Right ventricle myocardium superior (tissue), 1 donor: ENCODE data around the gene UFM1. TPM values are rescaled to one million over a fixed set of nuclear protein-coding genes. Genes with fewer than 3 reads are reported as not detected.
A peak's percentile ranks its signal among the peaks of the same experiment; 100 is the strongest.
"Not testable (repeated sequence)": the region's sequence is repeated elsewhere in the genome, so short reads cannot be mapped to it uniquely, and the experiment has no call there.

Experiments
- ATAC-seq: fragments of 200-7000 bp; cut with Tn5 transposase; one replicate; pipeline ENCODE4 v1.9.1; 2020; ENCODE audit warnings: mild to moderate bottlenecking; ENCODE audit not compliant: poor library complexity
- DNase-seq: peaks from one replicate; pipeline ENCODE4 v3.0.0-alpha.2; 2020
- intact Hi-C: fragments of 100-400 bp; cut with DNase I; formaldehyde crosslinking; loops from one replicate; pipeline ENCODE4 v1.11.2; 2022
- long read RNA-seq: library from polyadenylated mRNA; unstranded; transcript quantifications from one replicate; pipeline ENCODE4 v2.0.0, GENCODE V29; 2021
- total RNA-seq: library from RNA; stranded (reverse); fragmentation: NEBNext Ultra II Directional; extraction: Animal tissue kit (Norgen Biotek cat#: 25700); gene quantifications from one replicate; pipeline ENCODE4 v1.2.1, GENCODE V29; 2021
- donor health status: DM: no; HTN: yes; CAD: no; lungs with severe emphysema.

Gene UFM1
- total RNA-seq: 21.7 TPM
- long read RNA-seq, transcript UFM1-201 (6 exons, 3,138 nt): major isoform, 64 of 78 reads
- long read RNA-seq, partial matches to known transcripts: 2 of 78 reads
- long read RNA-seq, other reads (novel, unspliced or antisense): 12 of 78 reads

DNA sequence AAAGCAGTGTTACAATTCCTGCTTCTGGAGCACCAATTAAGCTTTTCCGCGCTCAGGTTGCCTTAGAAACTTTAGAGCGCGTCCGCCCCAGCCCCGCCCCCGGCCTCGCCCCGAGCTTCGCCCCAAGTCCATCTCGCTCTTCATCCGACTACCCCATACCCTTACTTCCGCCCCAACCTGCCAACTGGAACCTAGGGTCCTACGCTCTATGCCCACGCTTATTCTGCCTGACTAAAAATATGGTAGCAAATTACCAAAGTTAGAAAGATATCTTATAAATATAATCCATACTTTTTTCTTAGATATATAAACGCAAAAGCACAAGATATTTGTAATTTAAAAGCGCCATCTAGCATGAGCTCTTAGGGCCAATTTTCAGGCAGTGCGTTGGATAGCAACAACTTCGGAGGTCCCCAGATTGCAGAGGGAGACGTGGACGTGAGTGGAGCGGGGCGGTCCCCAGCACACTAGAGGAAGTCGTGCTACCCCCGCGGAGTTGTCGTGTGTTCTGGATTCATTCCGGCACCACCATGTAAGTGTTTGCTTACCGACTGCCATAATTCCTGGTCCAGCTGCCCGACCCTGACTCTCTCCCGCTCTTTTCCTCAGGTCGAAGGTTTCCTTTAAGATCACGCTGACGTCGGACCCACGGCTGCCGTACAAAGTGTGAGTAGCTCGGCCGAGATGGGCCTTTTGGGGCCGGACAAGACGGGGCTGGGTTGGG lies at the start of gene UFM1:
Gene UFM1, plus strand, starts transcription at position 462 of the 724 bp plus-strand sequence. Its CDS starts 69 bp downstream, at position 531.
- intact Hi-C loops: no loop called here
- DNase-seq (peak; percentile 94), ATAC-seq (peak; percentile 99)

DNA sequence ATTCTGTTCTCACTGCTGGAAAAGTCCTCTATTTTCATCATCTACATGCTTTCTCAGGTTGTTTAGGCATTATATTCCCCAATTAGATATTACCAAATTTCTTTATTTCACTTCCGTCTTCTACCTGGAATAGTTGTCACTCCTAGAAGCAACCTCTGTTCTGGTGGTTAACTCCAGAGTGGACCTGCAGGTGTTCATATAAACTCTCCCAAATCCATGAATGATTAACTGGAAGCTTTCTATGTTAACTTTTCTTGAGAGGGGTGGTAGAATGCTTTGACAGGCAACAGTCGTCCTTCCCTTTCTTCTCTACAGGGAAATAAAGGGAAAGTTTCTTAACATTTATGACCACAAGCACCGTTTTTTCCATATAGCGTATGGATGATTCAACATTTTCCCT lies 48.4 kb upstream of the UFM1 start:
- ATAC-seq (no peak), DNase-seq (no peak)
- intact Hi-C loops: no loop called here

DNA sequence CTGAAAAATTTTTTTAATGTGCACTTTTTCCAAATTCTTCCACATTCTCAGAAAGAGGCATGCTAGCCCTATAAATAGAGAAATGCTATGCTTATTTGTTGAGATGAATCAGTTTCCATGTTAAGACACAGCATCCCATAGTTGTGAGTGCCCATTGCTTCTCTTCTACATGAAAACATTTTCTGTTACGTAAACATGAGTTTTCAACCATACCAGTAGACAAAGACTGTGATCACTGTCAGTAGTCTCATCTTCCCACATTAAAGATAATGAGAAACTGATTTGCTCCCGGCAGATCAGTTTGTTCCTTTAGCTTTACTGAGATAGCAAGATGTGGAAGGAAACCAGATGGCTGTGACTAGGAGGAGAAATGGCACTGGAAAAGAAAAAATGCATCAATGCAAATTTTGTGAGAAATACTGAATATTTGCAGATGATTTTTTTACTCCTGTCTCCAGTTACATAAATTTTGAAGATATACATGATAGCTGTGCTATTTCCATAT lies 45.8 kb upstream of the UFM1 start:
- ATAC-seq: no peak
- intact Hi-C loops: no loop called here

DNA sequence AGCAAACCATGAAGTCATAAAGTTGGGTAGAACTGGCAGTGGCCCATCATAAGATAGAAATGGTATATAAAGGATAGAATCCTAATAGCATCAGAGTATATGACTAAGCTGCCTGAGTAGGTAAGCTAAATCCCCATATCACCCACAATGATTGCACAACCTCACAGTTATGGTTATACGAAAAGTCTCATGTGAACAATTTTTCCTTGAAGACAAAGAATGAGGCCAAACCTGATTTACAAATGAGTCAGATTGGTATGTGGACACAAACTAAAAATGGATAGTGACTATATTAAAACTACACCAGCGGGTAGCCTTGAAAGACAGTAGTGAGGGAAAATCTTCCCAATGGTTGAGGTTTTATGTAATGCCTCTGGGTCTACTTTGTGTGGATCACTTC lies 40.9 kb upstream of the UFM1 start:
- intact Hi-C loops: no loop called here
- DNase-seq (no peak), ATAC-seq (no peak)

More for the DNA sequence above, 45.8 kb upstream of the UFM1 start:
- DNase-seq: no peak

DNA sequence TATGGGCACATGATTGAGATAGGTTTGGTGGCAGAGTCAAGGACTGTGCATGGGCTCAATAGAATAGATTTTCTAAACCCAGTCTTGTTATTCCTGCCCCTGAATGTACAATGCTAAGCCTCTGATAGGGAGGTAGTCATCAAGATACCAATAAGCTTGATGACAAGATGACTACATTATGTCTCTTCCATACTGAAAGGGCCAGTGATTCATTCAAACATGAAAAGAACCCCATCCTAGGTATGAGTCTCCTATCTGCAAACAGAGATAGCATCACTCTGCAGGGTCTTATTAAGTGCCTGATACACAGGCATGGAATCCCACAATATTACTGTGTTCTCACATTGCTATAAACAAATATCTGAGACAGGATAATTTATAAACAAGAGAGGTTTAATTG lies 40.3 kb upstream of the UFM1 start:
- no peak for ATAC-seq
- intact Hi-C loops: no loop called here
- no peak for DNase-seq

DNA sequence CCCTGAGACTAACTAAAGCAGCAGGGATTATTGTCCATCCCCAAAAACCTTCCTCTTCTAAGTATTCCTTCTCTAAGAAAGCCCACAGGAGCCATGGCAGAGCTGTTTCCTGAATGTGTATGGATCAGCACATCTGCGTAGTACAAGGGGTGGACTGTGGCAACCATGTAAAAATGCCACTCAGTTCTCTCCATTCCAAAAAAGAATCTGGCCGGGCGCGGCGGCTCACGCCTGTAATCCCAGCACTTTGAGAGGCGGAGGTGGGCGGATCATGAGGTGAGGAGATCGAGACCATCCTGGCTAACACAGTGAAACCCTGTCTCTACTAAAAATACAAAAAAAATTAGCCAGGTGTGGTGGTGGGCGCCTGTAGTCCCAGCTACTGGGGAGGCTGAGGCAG lies 38.5 kb upstream of the UFM1 start:
- peak; percentile 22 for DNase-seq
- ATAC-seq, intact Hi-C loops: not testable (repeated sequence)

DNA sequence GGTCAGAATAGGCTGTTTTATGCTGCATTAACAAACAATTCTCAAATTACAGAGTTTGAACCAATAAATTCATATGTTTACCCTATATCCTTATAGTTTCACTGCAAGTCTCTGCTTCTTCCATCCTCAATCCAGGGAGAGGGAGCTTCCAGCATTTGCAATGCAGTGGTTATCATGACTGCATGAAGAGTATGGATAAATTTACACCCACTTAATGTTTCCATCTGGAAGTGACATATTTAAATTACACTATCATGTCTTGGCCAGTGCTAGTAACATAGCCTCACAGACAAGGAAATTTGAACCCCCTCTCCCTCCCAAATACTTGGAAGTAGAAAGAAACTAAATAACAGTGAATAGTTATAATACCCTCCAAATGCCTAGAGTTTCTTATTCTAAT lies 33.5 kb upstream of the UFM1 start:
- intact Hi-C loops: no loop called here
- DNase-seq: no peak

DNA sequence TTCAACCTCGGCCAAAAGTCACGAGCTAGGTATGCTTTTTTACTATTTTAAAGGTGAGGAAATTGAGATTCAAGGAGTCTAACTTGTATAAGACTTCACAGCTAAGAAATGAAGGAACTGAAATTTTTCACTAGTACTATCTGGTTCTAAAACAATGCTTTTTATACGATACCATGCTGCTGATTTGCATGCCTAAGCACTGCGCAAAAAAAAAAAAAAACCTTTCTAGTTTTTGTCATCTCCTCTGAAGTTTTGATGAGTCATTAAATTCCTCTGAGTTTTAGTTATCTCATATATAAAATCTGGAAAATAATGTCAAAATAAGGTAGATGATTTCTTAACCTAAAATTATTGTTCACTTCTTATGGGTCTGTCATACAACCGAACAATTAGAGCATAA lies 28.0 kb upstream of the UFM1 start:
- intact Hi-C loops: no loop called here
- DNase-seq (no peak), ATAC-seq (no peak)

More for the DNA sequence above, 33.5 kb upstream of the UFM1 start:
- ATAC-seq: no peak

DNA sequence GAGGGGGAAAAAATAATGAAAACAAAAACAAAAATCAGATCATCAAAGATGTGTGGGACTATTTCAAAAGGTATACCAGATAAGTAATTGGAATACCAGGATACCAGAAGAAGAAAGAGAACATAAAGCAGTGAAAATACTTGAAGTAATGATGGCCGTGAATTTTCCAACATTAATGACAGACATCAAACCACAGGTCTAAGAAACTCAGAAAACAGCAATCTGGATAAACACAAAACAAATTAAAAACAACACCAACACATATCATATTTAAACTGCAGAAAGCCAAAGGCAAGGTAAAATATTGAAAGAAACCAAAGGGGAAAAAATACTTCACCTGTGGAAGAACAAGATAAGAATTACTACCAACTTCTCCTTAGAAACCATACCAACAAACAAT lies 24.2 kb upstream of the UFM1 start:
- intact Hi-C loops: no loop called here
- no peak for ATAC-seq
- DNase-seq: no peak

DNA sequence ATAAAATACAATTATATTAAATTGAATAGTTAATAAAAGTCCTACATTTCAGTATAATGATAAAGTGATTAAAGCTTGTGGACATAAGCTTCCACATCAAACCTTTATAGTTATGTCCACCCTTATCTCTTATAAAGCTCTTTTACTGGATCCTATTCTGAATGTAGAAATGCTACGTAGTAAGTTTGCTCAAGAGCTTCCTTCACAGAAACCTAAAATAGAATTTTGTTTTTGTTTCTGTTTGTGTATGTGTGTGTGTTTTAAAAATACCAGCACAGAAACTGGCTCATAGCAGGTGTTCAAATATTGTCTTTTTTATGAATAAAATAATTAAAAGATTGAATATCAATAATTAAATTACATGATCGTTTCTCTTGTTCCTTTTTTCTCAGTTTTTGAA lies 21.0 kb upstream of the UFM1 start:
- intact Hi-C loops: no loop called here
- DNase-seq (no peak), ATAC-seq (no peak)

DNA sequence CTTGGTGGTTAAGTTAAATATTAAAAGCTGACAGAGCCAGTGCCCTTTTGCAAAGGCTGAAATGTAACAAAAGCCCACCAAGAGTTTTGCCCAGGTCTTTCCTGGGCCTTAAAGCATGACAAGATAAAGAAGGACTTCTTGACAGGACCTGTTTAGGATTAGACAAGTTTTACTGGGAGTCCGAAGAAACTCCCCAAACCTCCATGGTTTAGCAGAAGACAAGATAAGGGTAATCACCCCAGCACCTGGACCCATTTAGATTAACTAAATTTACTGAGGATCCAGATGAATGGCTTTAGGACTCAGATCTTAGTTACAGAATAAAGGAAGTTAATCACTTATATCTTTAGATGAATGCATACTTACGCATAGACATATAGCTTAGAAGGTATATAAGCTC lies 14.8 kb upstream of the UFM1 start:
- ATAC-seq: no peak
- no peak for DNase-seq
- intact Hi-C loops: no loop called here

DNA sequence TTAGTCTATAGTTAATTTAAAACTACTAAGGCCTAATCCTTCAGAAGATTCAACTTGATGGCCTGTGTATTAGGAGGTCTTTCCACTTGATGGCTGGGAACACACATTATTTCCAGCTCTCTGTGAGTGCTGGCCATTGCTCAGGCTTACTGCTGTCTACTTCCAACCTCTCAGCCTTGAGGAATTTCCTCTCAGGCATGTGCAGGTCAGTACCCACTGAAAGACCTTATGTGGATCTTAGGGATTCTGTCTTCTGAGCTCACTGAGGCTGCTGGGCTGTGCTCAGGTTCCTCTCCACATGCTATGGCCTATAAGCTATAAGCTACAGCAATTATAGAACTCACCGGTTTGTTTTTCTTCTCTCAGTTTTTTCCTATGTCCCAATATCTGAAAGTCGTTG lies 11.6 kb upstream of the UFM1 start:
- intact Hi-C loops: no loop called here

DNA sequence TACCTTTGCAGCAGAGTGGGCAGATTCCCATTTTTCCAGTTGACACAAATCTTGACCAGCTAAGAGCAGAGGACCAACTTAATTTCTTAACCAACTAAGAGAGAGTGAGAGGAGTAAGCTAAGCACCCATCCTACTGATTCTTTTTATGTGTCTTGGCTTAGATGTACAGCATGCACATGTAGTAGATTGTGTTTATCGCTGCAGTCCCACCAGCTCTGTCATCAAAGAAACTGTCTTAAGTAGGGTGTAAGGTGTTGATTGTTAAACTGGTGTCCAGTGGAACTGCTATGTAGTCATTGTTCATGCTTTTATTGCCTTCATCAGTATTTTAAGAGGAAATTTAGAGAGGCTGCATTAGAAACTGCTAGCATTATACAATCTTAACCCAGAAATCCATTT lies 9.0 kb upstream of the UFM1 start:
- intact Hi-C loops: no loop called here
- ATAC-seq: no peak
- no peak for DNase-seq

More for the DNA sequence above, 11.6 kb upstream of the UFM1 start:
- DNase-seq: no peak
- no peak for ATAC-seq

DNA sequence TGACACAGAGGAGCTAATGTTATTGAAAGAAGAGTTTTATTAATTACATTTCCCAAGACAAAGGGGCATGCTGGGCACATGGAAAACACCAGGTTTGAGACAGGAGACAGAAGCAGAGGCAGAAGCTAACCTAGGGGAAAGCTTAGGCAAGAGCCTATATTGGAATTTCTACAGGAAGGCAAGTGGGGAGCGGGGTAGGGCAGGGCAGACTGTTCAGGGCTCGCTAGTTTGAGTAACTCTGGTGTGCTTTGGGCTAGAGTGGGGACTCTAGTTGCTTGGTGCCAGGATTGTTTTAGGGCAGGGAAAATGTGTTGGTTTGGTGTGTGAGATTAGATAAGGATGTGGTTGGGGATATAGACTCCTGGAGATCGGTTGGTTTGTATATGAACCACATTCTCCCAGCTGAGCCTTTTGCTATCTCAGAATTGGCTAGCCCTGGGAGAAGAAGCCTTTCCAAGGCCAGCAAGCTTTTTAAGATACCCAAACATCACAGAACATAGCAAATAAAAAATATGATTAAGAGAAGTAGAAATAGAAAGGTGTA lies 8.4 kb upstream of the UFM1 start:
- DNase-seq: no peak
- no peak for ATAC-seq
- intact Hi-C loops: no loop called here

DNA sequence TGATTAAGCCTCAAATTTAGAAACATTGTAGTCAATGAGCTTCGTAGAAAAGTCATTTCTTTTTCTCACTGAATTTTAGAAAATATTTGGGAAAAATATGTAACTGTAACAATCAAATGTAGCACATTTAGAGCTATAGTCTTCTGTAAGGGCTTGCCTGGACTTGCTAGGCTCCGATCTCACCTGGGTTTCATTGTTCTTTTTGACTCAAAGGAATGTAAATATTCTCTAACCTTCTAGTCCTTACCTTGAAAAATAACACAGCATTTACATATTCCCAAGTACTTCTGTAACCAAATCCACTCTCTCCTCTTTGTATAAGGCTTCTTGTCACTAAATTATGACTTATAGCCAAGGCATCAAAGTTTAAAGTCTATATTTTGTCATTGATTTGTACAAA lies 2.9 kb upstream of the UFM1 start:
- intact Hi-C loops: no loop called here
- no peak for ATAC-seq

DNA sequence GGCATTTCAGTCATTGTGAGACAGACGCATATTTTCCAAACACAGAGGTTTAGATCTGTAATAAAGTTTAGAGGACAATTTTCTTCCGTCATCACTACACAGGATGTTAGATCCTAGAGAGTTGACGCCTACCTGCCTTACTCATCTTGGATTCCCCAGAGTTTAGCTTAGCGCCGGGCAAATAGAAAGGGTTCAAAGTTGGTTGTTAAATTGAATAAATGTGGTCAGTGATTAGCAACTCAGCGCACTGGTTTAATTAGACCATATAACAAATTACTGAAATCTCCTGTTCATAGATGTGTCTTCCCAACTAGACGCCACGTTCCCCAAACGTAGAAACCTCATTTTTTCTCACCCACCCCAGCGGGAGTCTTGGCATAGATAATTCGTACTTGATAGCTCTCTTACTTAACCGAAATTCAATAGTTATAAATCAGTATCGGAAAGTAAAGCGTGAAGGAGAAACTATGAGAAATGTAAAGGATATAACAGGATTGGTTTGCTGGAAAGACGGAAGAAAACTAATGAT lies 726 bp upstream of the UFM1 start:
- intact Hi-C loops: no loop called here
- ATAC-seq: no peak
- no peak for DNase-seq

More for the DNA sequence above, 2.9 kb upstream of the UFM1 start:
- DNase-seq: no peak

DNA sequence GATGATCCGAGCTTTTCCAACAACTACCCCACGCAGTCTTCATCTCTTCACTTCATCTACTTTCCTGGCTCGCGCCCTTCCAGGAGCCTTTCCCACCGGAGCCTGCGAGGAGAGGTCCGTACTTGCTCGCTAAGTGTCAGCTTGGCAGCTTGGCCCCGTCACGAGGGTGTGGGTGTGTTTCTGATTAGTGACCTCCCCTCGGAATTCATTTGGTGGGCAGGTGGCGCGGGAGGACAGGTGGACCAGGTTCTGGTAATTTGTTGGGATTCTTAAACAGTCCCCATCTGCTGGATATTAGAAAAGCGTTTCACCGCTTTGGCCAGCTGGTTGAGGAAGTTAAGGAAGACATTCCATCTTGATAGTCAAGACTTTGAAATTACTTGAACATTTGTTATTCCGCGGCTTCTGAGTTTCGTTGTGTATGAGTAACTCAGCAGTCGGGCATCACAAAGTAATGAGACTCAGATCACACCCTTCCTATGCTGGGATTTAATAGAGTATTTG lies 515 bp downstream of the UFM1 start:
- DNase-seq: peak; percentile 77
- intact Hi-C loops: no loop called here
- ATAC-seq: peak; percentile 59

DNA sequence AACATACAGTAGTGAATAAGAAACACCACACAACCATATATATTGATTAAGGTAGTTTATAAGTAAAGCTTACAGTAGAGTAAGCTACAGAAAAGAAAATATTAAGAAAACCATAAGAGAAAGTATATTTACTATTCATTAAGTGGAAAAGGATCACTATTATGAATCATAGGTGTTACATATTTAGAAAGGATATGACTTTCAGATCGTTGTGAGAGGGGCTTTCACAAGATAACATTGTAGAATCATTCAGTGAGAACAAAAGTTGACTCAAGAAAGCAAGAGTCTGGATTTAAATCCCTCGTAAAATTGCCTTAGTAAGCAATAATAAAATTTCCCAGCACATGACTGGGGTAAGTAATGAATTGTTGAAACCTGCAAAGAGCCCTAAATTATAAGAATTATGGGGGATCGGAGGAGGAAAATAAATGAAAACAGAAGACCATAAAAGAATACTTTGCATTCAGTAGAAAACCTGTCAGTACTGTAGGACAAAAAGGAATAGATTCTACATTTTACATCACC lies 6.0 kb downstream of the UFM1 start:
- intact Hi-C loops: no loop called here
- ATAC-seq (no peak), DNase-seq (no peak)

DNA sequence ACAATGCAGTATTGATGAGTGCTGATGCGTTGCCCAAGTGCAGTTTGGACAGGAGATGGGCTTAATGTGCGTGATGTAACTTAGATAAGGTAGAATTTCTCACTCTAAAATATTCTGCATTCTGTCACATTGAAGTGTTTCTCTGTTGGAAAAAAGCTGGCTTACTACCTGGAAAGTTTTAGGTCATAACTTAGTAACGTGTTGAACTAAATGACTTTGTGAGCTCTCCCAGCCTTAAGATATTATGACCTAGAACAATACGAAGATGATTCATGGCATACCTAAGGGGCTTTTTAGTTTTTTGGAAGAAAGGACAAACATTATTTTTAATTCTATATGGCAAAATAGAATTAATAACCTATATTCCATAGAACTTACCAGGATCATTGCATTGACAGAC lies 9.0 kb downstream of the UFM1 start:
- ATAC-seq: no peak

More for the DNA sequence above, 9.0 kb downstream of the UFM1 start:
- DNase-seq: no peak
- intact Hi-C loops: no loop called here
